A549 (cell line): ENCODE data around the gene IFNA2.

ENCODE experiments used
- CTCF ChIP-seq: fragments of >200 bp; sonication (Bioruptor Twin); formaldehyde crosslinking; IDR thresholded peaks from 3 replicates; pipeline ENCODE4 v1.5.1; 2016
- EP300 ChIP-seq, 2 experiments: fragments of >200 bp; sonication (Bioruptor Twin); formaldehyde crosslinking; IDR thresholded peaks; 2 replicates in 1 of 2; 3 replicates in 1 of 2; pipeline ENCODE4 v1.6.1; 2016 to 2017
- ZC3H11A ChIP-seq: fragments of 450-650 bp; IDR thresholded peaks from 2 replicates; pipeline ENCODE4 v1.6.1; 2014; ENCODE audit warnings: antibody characterized with exemption, mild to moderate bottlenecking

- TF ChIP-seq CTCF (no peak), EP300 (IDR thresholded peaks at IDR 0.05) (no peak), ZC3H11A (no peak)
Observed at GRCh38 chr9:21413151-21413550, 28.0 kb upstream of the IFNA2 start.
